HG03460 (cell line): Measurements from ENCODE around the gene TACSTD2.
"Not testable (repeated sequence)": the region's sequence is repeated elsewhere in the genome, so short reads cannot be mapped to it uniquely, and the experiment has no call there.

ENCODE experiments used
- ATAC-seq: cut with Tn5 transposase; IDR thresholded peaks from one replicate; pipeline ENCODE4 v1.9.1; 2021; ENCODE audit not compliant: unreplicated experiment

TACSTD2 gene

GRCh38 chr1:58568271-58568860 lies 8.7 kb downstream of the TACSTD2 start:
- no peak for ATAC-seq

DNA sequence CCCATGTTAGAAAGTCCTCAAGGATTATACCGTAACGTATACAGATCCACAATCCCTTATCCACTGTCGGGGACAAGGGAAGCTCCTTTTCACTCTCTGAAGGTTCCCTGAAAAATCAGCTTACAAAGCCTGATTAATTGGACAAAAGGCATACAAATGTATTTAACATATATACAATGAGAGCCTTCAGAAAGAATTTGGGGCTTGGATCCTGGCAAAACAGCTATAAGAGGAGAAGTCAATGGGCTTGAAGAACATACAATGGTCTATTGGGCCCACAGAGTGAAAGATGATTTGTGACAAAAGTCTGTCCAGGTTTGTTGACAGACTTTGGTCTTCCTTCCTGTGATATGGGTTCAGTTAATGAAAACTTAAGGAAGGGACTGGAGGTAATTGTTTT lies 10.7 kb downstream of the TACSTD2 start:
- ATAC-seq = no peak

GRCh38 chr1:58563715-58564114 lies 13.3 kb downstream of the TACSTD2 start:
- ATAC-seq = not testable (repeated sequence)

GRCh38 chr1:58561633-58562032 lies 15.4 kb downstream of the TACSTD2 start:
- no peak for ATAC-seq

GRCh38 chr1:58555393-58555792 lies 21.7 kb downstream of the TACSTD2 start:
- no peak for ATAC-seq

GRCh38 chr1:58551186-58552140 lies 25.6 kb downstream of the TACSTD2 start:
- ATAC-seq = no peak

DNA sequence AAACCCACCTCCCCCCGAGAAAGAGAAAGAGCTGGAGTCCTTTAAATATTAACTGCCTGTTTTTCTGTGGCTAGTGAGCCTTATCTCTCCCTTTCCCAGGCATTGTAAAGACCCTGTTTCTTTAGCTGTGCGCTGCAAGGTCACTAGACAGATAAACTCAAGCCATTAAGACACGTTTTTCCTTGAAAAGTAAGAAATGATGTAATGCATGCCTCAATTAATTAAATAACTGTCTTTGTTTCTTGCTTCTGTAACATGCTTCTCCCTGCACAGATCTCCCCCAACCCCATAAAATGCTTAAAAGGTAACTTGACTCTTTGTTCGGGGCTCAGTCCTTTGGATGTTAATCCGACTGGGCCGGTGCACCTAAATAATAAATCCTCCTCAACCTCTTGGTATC lies 27.8 kb downstream of the TACSTD2 start:
- not testable (repeated sequence) for ATAC-seq

DNA sequence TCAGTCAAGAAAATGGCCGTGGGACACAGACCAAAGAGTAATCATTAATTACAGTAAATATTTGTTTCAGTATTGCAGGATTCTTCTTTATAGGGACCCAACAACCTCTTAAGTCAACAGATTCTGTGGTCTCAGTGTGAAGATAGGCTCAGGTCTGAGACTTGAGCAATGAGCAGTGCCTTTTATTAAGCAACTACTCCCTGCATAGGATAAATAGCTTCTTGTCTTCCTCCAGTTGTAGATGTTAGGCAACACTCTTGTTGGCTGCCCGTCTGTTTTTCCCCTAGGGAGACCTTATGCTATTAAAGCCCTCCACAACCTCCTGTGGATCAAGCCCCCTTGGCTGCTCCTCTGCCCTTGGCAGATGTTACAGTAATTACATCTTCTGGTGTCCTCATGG lies 28.7 kb downstream of the TACSTD2 start:
- ATAC-seq = no peak

DNA sequence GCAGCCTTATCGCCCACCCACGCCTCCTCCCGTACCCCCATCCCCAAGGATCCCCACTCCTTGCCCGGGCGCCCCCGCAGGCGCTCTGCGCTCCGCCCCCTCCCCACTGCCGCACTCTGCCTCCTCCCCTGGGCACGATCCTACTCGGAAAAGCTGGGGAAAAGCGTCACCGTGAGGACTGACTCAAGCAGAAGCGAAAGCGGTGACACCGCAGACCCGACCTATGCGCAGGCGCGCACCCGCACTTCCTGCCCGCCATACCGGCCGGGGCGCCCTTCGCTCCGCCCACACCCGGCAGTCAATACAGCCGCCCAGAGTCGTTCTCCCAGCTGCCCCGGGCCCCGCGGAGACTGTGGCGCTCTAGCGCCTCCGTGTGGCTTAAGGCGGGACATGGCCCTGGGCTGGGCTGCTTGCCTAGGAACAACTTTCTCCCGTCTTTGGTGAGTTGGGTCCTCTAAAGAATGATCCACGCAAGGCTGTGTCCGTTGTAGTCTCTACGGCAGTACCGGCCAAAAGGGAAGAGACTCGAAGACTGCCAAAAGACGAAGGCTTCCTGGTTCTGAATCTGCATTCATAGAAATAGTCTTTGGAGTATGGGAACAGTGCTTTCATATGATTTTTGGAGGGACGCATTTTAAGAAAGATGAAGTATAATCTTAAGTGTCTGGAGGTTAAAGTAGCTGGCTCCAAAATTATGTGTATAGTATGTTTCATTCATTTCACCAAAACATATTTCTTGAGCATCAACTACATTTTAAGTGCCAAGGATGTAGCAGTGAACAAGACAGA lies 30.3 kb downstream of the TACSTD2 start, which contains the start of gene OMA1:
Gene OMA1 (minus strand): TSS at position 207 of the 789 bp plus-strand sequence. CDS start 7,432 bp downstream, outside the sequence.
- ATAC-seq = peak; percentile 95

GRCh38 chr1:58545591-58546519 lies 31.2 kb downstream of the TACSTD2 start:
- ATAC-seq = peak; percentile 56

DNA sequence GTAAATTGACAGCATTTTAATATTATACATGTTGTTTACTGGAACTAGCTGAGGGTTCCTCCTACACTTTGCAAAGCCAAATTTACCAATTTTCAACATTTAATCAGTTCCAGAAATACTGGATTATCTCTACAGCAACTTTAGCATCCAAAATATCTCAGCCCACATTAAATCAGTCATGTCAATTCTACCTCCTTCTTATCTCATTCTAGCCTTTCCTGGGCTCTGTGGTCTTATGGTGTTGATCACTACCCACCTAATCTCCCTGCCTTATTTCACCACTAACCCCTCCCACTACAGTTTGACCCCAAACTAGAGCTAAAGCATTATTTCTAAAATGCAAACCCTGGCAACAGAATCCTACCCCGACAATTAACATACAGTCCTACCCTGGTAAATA lies 33.8 kb downstream of the TACSTD2 start:
- ATAC-seq = no peak

DNA sequence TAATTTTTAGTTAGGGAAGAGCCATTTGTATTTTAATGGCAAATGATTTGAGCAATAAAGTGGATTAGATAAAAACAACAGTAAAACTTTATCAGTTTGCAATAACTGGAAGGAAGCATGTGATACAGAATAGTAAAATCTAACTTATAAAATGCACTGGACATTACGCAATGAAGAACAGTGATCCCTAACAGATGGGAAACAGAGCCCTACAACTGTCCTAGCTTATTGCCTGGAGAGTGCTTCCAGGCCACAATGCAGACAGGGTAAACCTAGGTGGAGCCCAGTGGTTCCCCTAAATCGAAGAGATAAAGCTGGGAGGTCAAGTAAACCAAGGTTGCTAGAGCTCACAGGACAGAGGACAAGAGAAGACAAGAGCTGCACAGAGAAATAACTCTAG lies 37.5 kb downstream of the TACSTD2 start:
- no peak for ATAC-seq

DNA sequence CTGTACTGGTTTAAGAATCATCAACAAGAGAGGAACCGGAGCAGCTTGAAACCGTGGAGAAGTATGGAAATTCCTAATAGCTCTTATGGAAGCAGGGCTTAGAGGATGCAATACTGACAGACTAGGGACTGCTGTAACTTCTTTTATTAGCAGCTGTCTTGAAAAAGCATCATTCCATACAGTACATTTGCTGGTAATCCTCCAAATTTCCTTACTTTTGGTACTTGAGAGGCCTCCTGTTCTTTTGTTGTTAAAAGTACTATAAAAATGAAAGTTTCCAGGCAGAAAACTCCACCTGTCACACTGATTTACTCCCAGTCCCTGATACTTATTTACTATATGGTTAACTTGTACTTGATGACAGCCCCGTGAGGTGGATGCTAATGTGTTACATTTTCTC lies 38.2 kb downstream of the TACSTD2 start:
- no peak for ATAC-seq

DNA sequence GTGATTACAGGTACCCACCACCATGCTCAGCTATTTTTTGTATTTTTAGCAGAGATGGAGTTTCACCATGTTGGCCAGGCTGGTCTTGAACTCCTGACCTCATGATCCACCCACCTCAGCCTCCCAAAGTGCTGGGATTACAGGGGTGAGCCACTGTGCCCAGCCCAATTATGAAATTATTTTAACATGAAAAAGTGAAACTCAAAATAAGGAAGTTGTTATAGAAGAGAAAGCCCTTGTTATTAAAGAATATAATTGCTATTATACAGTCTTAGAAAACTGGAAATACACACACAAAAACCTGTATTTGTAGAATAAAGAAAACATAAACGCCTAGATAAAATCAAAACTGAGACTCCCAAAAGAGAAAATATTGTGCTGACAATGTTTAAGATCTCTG lies 45.2 kb downstream of the TACSTD2 start:
- ATAC-seq = not testable (repeated sequence)

- ATAC-seq = no peak
Measured at GRCh38 chr1:58529284-58529683, 47.8 kb downstream of the TACSTD2 start.

DNA sequence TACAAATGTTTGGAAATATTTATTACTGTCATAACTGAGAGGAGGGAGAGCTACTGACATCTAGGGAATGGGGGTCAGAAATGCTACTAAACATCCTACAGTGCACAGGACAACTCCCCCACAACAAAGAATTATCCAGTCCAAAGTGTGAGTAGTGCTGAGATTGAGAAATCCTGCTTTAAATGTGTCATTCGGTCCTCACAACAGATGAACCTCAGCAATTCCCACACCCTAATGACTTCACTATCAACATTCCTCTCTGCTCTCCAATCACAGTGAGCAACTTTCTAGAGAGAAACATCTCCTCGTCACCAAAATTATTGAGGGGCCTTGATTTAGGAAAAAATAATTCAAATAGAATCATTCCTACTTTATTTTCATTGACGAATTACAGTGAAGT lies 48.5 kb downstream of the TACSTD2 start:
- no peak for ATAC-seq
